Neural cell (in vitro differentiated cells): Measurements from ENCODE around the gene FNBP1. TPM values are rescaled to one million over a fixed set of nuclear protein-coding genes. Genes with fewer than 3 reads are reported as not detected.
A peak's percentile ranks its signal among the peaks of the same experiment; 100 is the strongest.

Experiments
- H2AFZ ChIP-seq: fragments of 200-600, 300-800 bp; sonication (generic), shearing (Covaris generic); 2 replicates; pipeline ENCODE4 v1.6.0; 2014; ENCODE audit warnings: low read depth, mild to moderate bottlenecking, antibody characterized with exemption, low read length, moderate library complexity
- H3F3A ChIP-seq: fragments of 200-600 bp; shearing (Covaris generic); 2 replicates; pipeline ENCODE4 v1.6.1; 2016; ENCODE audit warnings: mild to moderate bottlenecking, moderate library complexity, mixed read lengths, antibody characterized with exemption, low read length; ENCODE audit not compliant: insufficient read depth, poor library complexity, severe bottlenecking
- H3K27ac ChIP-seq: fragments of 200-600, 300-800 bp; sonication (generic), shearing (Covaris generic); 2 replicates; pipeline ENCODE4 v1.5.1; 2014; ENCODE audit warnings: mild to moderate bottlenecking, low read length, moderate library complexity
- H3K27me3 ChIP-seq: fragments of 300-800, 200-600 bp; sonication (generic), shearing (Covaris generic); 2 replicates; pipeline ENCODE4 v1.6.0; 2014; ENCODE audit warnings: mild to moderate bottlenecking, low read depth, low read length, moderate library complexity; ENCODE audit not compliant: insufficient read depth
- H3K36me3 ChIP-seq: fragments of 300-800, 200-600 bp; sonication (generic), shearing (Covaris generic); 2 replicates; pipeline ENCODE4 v1.5.1; 2014; ENCODE audit warnings: mild to moderate bottlenecking, antibody characterized with exemption, low read length, moderate library complexity; ENCODE audit not compliant: insufficient read depth
- H3K4me2 ChIP-seq: fragments of 300-800, 200-600 bp; sonication (generic), shearing (Covaris generic); 2 replicates; pipeline ENCODE4 v1.6.0; 2014; ENCODE audit warnings: mild to moderate bottlenecking, low read length
- H3K4me3 ChIP-seq: fragments of 300-800, 200-600 bp; sonication (generic), shearing (Covaris generic); 2 replicates; pipeline ENCODE4 v1.5.1; 2014; ENCODE audit warnings: mild to moderate bottlenecking, low read length, moderate library complexity
- H3K79me2 ChIP-seq: fragments of 200-600 bp; shearing (Covaris generic); replicated peaks from 2 replicates; pipeline ENCODE4 v1.6.0; 2014; ENCODE audit warnings: mild to moderate bottlenecking, low read length, moderate library complexity; ENCODE audit not compliant: insufficient read depth
- H3K9ac ChIP-seq: fragments of 300-800, 200-600 bp; sonication (generic), shearing (Covaris generic); 2 replicates; pipeline ENCODE4 v1.6.1; 2016; ENCODE audit warnings: mild to moderate bottlenecking, low read length, mixed read lengths
- H3K9me2 ChIP-seq: fragments of 200-600 bp; shearing (Covaris generic); 2 replicates; pipeline ENCODE4 v1.6.1; 2016; ENCODE audit warnings: mild to moderate bottlenecking, low read length, mixed read lengths; ENCODE audit not compliant: insufficient read depth
- H3K9me3 ChIP-seq: fragments of 200-600, 300-800 bp; sonication (generic), shearing (Covaris generic); 2 replicates; pipeline ENCODE4 v1.6.1; 2016; ENCODE audit warnings: mild to moderate bottlenecking, mixed run types, low read length, moderate library complexity, mixed read lengths
- H4K20me1 ChIP-seq: fragments of 200-600 bp; shearing (Covaris generic); 2 replicates; pipeline ENCODE4 v1.6.1; 2016; ENCODE audit warnings: mild to moderate bottlenecking, mixed run types; ENCODE audit not compliant: insufficient read depth
- EP300 ChIP-seq: fragments of 450-650 bp; conservative IDR thresholded peaks from 2 replicates; pipeline ENCODE4 v1.6.1; 2014; ENCODE audit warnings: antibody characterized with exemption, mild to moderate bottlenecking, moderate library complexity; ENCODE audit not compliant: poor library complexity, severe bottlenecking
- EZH2 ChIP-seq: fragments of 200-600, 300-800 bp; shearing (Covaris generic), sonication (generic); IDR thresholded peaks from 2 replicates; pipeline ENCODE4 v1.6.1; 2014; ENCODE audit warnings: antibody characterized with exemption, low read length, borderline replicate concordance, mild to moderate bottlenecking; ENCODE audit not compliant: insufficient read depth, poor library complexity, severe bottlenecking
- MXI1 ChIP-seq: fragments of 450-650 bp; conservative IDR thresholded peaks from 2 replicates; pipeline ENCODE4 v1.6.1; 2014; ENCODE audit warnings: antibody characterized with exemption, mild to moderate bottlenecking; ENCODE audit not compliant: poor library complexity, severe bottlenecking
- POLR2AphosphoS5 ChIP-seq: IDR thresholded peaks from 2 replicates; pipeline ENCODE4 v1.6.1; 2012
- RAD21 ChIP-seq: fragments of 450-650 bp; conservative IDR thresholded peaks from 2 replicates; pipeline ENCODE4 v1.6.1; 2014; ENCODE audit warnings: antibody characterized with exemption, mild to moderate bottlenecking, moderate library complexity
- SMC3 ChIP-seq: fragments of 450-650 bp; conservative IDR thresholded peaks from 2 replicates; pipeline ENCODE4 v1.6.1; 2014; ENCODE audit warnings: antibody characterized with exemption, mild to moderate bottlenecking, moderate library complexity; ENCODE audit not compliant: poor library complexity
- TAF1 ChIP-seq: IDR thresholded peaks from 2 replicates; pipeline ENCODE4 v1.6.1; 2012; ENCODE audit warnings: low read depth
- polyA plus RNA-seq: library from polyadenylated mRNA; depleted of rRNA; stranded (reverse); fragments of >200 nt; gene quantifications from 2 replicates; pipeline ENCODE4 v1.2.3, GENCODE V29; 2014
- TF ChIP-seq, protein P1 (sequence below): fragments of 450-650 bp; IDR thresholded peaks from 2 replicates; pipeline ENCODE4 v1.5.1; 2014; ENCODE audit warnings: antibody characterized with exemption, mild to moderate bottlenecking, moderate library complexity; ENCODE audit not compliant: poor library complexity, severe bottlenecking
- TF ChIP-seq, protein P2 (sequence below): IDR thresholded peaks from 2 replicates; pipeline ENCODE4 v1.6.1; 2012; ENCODE audit warnings: borderline replicate concordance

The FNBP1 gene
- polyA plus RNA-seq, 1 donor from 2014 or later: 16.6 TPM

GRCh38 chr9:129886226-129887174 is 156.5 kb downstream of the FNBP1 start:
- Histone ChIP-seq H3F3A (no peaks in the 10 kb centered on the region), H4K20me1 (no peaks in the 10 kb centered on the region), H3K9me2 (no peaks in the 10 kb centered on the region), H3K79me2 (no peaks in the 10 kb centered on the region), H3K4me2 (no peak overlapping the region), H3K27ac (no peak overlapping the region), H2AFZ (no peak overlapping the region), H3K9me3 (no peaks in the 10 kb centered on the region), H3K27me3 (no peaks in the 10 kb centered on the region), H3K9ac (no peak overlapping the region), H3K4me3 (no peak overlapping the region), H3K36me3 (no peaks in the 10 kb centered on the region)
- TF ChIP-seq EP300 (no peak), POLR2AphosphoS5 (no peak), EZH2 (no peak), SMC3 (no peak), MXI1 (no peak), RAD21 (no peak), TAF1 (no peak)
- TF ChIP-seq, protein P1, sequence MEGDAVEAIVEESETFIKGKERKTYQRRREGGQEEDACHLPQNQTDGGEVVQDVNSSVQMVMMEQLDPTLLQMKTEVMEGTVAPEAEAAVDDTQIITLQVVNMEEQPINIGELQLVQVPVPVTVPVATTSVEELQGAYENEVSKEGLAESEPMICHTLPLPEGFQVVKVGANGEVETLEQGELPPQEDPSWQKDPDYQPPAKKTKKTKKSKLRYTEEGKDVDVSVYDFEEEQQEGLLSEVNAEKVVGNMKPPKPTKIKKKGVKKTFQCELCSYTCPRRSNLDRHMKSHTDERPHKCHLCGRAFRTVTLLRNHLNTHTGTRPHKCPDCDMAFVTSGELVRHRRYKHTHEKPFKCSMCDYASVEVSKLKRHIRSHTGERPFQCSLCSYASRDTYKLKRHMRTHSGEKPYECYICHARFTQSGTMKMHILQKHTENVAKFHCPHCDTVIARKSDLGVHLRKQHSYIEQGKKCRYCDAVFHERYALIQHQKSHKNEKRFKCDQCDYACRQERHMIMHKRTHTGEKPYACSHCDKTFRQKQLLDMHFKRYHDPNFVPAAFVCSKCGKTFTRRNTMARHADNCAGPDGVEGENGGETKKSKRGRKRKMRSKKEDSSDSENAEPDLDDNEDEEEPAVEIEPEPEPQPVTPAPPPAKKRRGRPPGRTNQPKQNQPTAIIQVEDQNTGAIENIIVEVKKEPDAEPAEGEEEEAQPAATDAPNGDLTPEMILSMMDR: no peak
- TF ChIP-seq, protein P2, sequence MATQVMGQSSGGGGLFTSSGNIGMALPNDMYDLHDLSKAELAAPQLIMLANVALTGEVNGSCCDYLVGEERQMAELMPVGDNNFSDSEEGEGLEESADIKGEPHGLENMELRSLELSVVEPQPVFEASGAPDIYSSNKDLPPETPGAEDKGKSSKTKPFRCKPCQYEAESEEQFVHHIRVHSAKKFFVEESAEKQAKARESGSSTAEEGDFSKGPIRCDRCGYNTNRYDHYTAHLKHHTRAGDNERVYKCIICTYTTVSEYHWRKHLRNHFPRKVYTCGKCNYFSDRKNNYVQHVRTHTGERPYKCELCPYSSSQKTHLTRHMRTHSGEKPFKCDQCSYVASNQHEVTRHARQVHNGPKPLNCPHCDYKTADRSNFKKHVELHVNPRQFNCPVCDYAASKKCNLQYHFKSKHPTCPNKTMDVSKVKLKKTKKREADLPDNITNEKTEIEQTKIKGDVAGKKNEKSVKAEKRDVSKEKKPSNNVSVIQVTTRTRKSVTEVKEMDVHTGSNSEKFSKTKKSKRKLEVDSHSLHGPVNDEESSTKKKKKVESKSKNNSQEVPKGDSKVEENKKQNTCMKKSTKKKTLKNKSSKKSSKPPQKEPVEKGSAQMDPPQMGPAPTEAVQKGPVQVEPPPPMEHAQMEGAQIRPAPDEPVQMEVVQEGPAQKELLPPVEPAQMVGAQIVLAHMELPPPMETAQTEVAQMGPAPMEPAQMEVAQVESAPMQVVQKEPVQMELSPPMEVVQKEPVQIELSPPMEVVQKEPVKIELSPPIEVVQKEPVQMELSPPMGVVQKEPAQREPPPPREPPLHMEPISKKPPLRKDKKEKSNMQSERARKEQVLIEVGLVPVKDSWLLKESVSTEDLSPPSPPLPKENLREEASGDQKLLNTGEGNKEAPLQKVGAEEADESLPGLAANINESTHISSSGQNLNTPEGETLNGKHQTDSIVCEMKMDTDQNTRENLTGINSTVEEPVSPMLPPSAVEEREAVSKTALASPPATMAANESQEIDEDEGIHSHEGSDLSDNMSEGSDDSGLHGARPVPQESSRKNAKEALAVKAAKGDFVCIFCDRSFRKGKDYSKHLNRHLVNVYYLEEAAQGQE: no peak

DNA sequence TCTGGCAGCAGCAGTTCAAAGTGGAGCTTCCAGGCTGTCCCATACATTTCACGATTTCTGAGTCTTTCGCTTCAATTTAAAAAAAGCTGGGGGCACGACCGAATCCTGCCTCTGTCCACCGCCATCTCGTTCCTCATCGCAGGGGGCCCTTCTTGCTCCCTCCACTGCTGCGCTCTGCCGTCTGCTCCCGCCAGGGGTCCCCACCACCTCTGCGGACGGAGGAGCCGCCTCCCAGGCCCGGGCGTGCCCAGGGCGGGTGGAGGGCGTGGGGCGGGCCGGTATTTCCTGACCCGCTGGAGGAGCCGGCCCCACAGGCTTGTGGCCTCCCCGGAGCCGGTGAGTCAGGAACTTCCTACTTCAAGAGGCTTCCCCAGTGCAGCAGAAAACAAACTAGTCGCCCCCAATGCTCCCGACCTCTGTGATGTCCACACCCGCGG is 157.3 kb downstream of the FNBP1 start:
- Histone ChIP-seq H3K27me3 (no peaks in the 10 kb centered on the region), H3K79me2 (no peaks in the 10 kb centered on the region), H3K9ac (no peak overlapping the region), H2AFZ (no peak overlapping the region), H3K4me2 (no peak overlapping the region), H3K36me3 (no peaks in the 10 kb centered on the region), H3K27ac (no peak overlapping the region), H3F3A (no peaks in the 10 kb centered on the region), H4K20me1 (no peaks in the 10 kb centered on the region), H3K9me2 (no peaks in the 10 kb centered on the region), H3K4me3 (no peak overlapping the region), H3K9me3 (no peaks in the 10 kb centered on the region)
- TF ChIP-seq EP300 (no peak), POLR2AphosphoS5 (no peak), SMC3 (no peak), RAD21 (peak; percentile 36), MXI1 (no peak), TAF1 (no peak), EZH2 (no peak)
- TF ChIP-seq, protein P1: peak; percentile 56
- TF ChIP-seq, protein P2: no peak
